ENCODE results near the gene KCTD16.

Gene KCTD16

GRCh38 chr5:144191998-144192397, 21.3 kb downstream of the KCTD16 start:
- DNase-seq (ENCODE audit: low read depth in 2 of 2) = peak; percentile 71 to 91
- peak; percentile 51 for TF ChIP-seq CTCF (IDR thresholded peaks at IDR 0.05; ENCODE audit: low read depth, low read length)
- H3K4me3 ChIP-seq (replicated peaks in 1 of 2; ENCODE audit: low read depth in 2 of 2, low read length in 2 of 2) = peak overlapping the region in 1 of 2 donors; percentile 19

- H3K4me3 ChIP-seq (replicated peaks in 1 of 2; ENCODE audit: low read depth in 2 of 2, low read length in 2 of 2) = no peak overlapping the region
- no peak for TF ChIP-seq CTCF (IDR thresholded peaks at IDR 0.05; ENCODE audit: low read depth, low read length)
- no peak for DNase-seq (ENCODE audit: low read depth in 2 of 2)
Observed at GRCh38 chr5:144192661-144193060, 22.0 kb downstream of the KCTD16 start.

GRCh38 chr5:144194144-144194543, 23.5 kb downstream of the KCTD16 start:
- no peak for TF ChIP-seq CTCF (IDR thresholded peaks at IDR 0.05; ENCODE audit: low read depth, low read length)
- DNase-seq (ENCODE audit: low read depth in 2 of 2) = no peak
- H3K4me3 ChIP-seq (replicated peaks in 1 of 2; ENCODE audit: low read depth in 2 of 2, low read length in 2 of 2) = no peak overlapping the region

- no peak for TF ChIP-seq CTCF (IDR thresholded peaks at IDR 0.05; ENCODE audit: low read depth, low read length)
- H3K4me3 ChIP-seq (replicated peaks in 1 of 2; ENCODE audit: low read depth in 2 of 2, low read length in 2 of 2) = no peak overlapping the region
- DNase-seq (ENCODE audit: low read depth in 2 of 2) = peak in 1 of 2 donors; percentile 34
Observed at GRCh38 chr5:144195448-144195847, 24.8 kb downstream of the KCTD16 start.

- no peak overlapping the region for H3K4me3 ChIP-seq (replicated peaks in 1 of 2; ENCODE audit: low read depth in 2 of 2, low read length in 2 of 2)
- TF ChIP-seq CTCF (IDR thresholded peaks at IDR 0.05; ENCODE audit: low read depth, low read length) = no peak
- no peak for DNase-seq (ENCODE audit: low read depth in 2 of 2)
Observed at GRCh38 chr5:144196612-144197011, 25.9 kb downstream of the KCTD16 start.

GRCh38 chr5:144198386-144198785, 27.7 kb downstream of the KCTD16 start:
- H3K4me3 ChIP-seq (replicated peaks in 1 of 2; ENCODE audit: low read depth in 2 of 2, low read length in 2 of 2) = no peak overlapping the region
- peak in 1 of 2 donors; percentile 80 for DNase-seq (ENCODE audit: low read depth in 2 of 2)
- TF ChIP-seq CTCF (IDR thresholded peaks at IDR 0.05; ENCODE audit: low read depth, low read length) = no peak

- no peak for DNase-seq (ENCODE audit: low read depth in 2 of 2)
- no peak for TF ChIP-seq CTCF (IDR thresholded peaks at IDR 0.05; ENCODE audit: low read depth, low read length)
- H3K4me3 ChIP-seq (replicated peaks in 1 of 2; ENCODE audit: low read depth in 2 of 2, low read length in 2 of 2) = no peak overlapping the region
Observed at GRCh38 chr5:144201588-144201987, 30.9 kb downstream of the KCTD16 start.
